H1 (cell line): Measurements from ENCODE around the gene SEC31A.

Experiments used
- CHD1 ChIP-seq: IDR thresholded peaks from 2 replicates; pipeline ENCODE4 v1.6.1; 2012; ENCODE audit warnings: low read depth, low read length, improper control_type of control experiment
- CTCF ChIP-seq, 3 experiments: IDR thresholded peaks; 1 replicate in 2 of 3; 2 replicates in 1 of 3; pipeline versions ENCODE4 v1.5.1 to v1.6.1; 2011; ENCODE audit warnings: low read length in 3 of 3, mild to moderate bottlenecking in 3 of 3, inconsistent platforms in 2 of 3, low read depth in 1 of 3, moderate library complexity in 1 of 3; ENCODE audit not compliant: insufficient read depth in 1 of 3; ENCODE audit errors: control extremely low read depth in 1 of 3
- EZH2 ChIP-seq: fragments of 200-600 bp; sonication (generic); IDR thresholded peaks from 2 replicates; pipeline ENCODE4 v1.7.1; 2012; ENCODE audit warnings: low read depth, mild to moderate bottlenecking, moderate library complexity, low read length, inconsistent platforms; ENCODE audit not compliant: severe bottlenecking
- GABPA ChIP-seq: IDR thresholded peaks from 2 replicates; pipeline ENCODE4 v1.6.1; 2011; ENCODE audit warnings: mild to moderate bottlenecking, low read length, moderate library complexity, borderline replicate concordance; ENCODE audit not compliant: insufficient read depth
- POLR2A ChIP-seq, 2 experiments: IDR thresholded peaks; 1 replicate in 1 of 2; 2 replicates in 1 of 2; pipeline ENCODE4 v1.6.1; 2011; ENCODE audit warnings: low read depth in 2 of 2, low read length in 2 of 2, mild to moderate bottlenecking in 2 of 2; ENCODE audit errors: control extremely low read depth in 1 of 2
- POLR2AphosphoS5 ChIP-seq: IDR thresholded peaks from 2 replicates; pipeline ENCODE4 v1.6.1; 2011; ENCODE audit warnings: low read depth, low read length
- TAF1 ChIP-seq: IDR thresholded peaks from 2 replicates; pipeline ENCODE4 v1.6.1; 2011; ENCODE audit warnings: mild to moderate bottlenecking, low read depth, low read length
- TCF12 ChIP-seq: IDR thresholded peaks from 2 replicates; pipeline ENCODE4 v1.6.1; 2011; ENCODE audit warnings: low read depth, mild to moderate bottlenecking, low read length

- TF ChIP-seq GABPA, result no peak
- TF ChIP-seq CHD1, result no peak
- TF ChIP-seq TCF12, result no peak
- TF ChIP-seq POLR2A (IDR thresholded peaks at IDR 0.05; ENCODE audit: control extremely low read depth in 1 of 2, low read depth in 2 of 2, low read length in 2 of 2), result no peak
- TF ChIP-seq POLR2AphosphoS5, result no peak
- TF ChIP-seq TAF1, result no peak
- no peak for TF ChIP-seq CTCF (IDR thresholded peaks at IDR 0.05; ENCODE audit: control extremely low read depth in 1 of 3, insufficient read depth in 1 of 3, low read depth in 1 of 3, low read length in 3 of 3)
- no peak for TF ChIP-seq EZH2
Observed at GRCh38 chr4:82868572-82868971, 22.4 kb downstream of the SEC31A start.
